Mucosa of stomach (tissue), 1 donor: ENCODE data around the gene FOLH1.
"Not testable (repeated sequence)": the region's sequence is repeated elsewhere in the genome, so short reads cannot be mapped to it uniquely, and the experiment has no call there.

ENCODE experiments used
- H3K27me3 ChIP-seq: one replicate; pipeline ENCODE4 v1.7.0; 2013; ENCODE audit warnings: mild to moderate bottlenecking, low read length; ENCODE audit not compliant: control insufficient read depth, insufficient read depth
- H3K36me3 ChIP-seq: one replicate; pipeline ENCODE4 v1.7.0; 2013; ENCODE audit warnings: low read length; ENCODE audit not compliant: control insufficient read depth, insufficient read depth
- H3K4me1 ChIP-seq: one replicate; pipeline ENCODE4 v1.7.0; 2013; ENCODE audit warnings: mild to moderate bottlenecking, low read length; ENCODE audit not compliant: control insufficient read depth, insufficient read depth
- H3K4me3 ChIP-seq: one replicate; pipeline ENCODE4 v1.7.0; 2013; ENCODE audit warnings: low read length
- H3K9ac ChIP-seq: one replicate; pipeline ENCODE4 v1.7.0; 2013; ENCODE audit warnings: mild to moderate bottlenecking, low read length, moderate library complexity
- H3K9me3 ChIP-seq: one replicate; pipeline ENCODE4 v1.7.0; 2013; ENCODE audit warnings: mild to moderate bottlenecking, low read length, moderate library complexity; ENCODE audit not compliant: control insufficient read depth
- donor health status: Pancreatic carcinoma.

The FOLH1 gene

DNA sequence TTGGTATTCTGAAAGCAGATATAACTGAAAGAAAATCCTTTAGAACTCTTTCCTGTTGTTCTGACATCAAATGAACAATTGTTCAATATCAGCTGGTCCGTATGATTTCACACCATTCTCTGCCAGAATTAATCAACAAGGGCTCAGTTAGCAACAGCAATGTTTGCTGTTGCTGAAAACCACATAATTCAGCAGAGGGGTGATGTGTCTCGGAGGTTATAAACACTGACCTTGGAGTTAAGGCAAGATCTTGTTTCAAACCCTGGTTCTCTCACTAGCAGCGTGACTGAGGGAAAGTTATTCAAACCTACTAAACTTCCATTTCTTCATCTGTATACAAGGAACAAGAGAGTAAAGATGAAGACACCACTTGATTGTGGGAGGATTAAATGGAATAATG is 36.8 kb downstream of the FOLH1 start:
- H3K27me3 ChIP-seq, H3K9ac ChIP-seq, H3K4me3 ChIP-seq, H3K36me3 ChIP-seq, H3K4me1 ChIP-seq, H3K9me3 ChIP-seq: not testable (repeated sequence)

DNA sequence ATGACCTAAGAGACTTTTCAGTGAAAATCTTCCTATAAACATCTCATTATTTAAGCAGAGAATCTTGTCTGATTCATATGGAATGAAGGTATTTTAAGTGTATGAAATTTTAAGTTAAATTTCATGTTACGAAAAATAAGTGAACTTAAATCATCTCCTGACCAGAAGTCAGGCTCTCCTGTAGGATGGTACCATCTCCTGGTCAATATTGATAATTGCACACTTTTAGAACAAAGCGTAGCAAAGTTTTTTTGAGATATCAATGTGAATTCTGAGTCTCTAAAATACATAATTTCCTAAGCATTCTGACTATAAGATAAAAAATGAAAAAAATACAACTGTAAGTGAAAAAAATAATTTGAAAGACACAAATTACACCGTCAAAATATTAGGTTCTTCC is 38.8 kb downstream of the FOLH1 start:
- H3K4me3 ChIP-seq, H3K9me3 ChIP-seq, H3K36me3 ChIP-seq, H3K4me1 ChIP-seq, H3K27me3 ChIP-seq, H3K9ac ChIP-seq: not testable (repeated sequence)

DNA sequence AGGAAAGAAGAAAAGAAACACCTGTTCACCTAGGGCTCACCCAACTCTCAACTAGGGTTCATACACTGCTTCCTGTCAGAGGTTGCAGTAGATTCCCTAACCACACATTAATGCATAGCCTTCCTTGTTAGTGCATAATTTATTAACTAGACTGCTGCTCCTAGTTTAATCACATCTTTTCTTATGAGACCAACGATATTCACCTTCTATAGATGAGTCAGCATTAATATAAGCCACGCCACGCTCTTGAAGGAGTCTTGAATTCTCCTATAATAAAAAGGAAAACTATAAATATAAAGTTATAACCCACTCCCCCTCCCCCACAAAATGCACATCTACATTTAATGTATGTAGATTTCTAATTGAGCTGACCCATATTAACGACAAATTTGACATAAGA is 39.4 kb downstream of the FOLH1 start:
- H3K9me3 ChIP-seq, H3K27me3 ChIP-seq, H3K36me3 ChIP-seq, H3K4me3 ChIP-seq, H3K4me1 ChIP-seq, H3K9ac ChIP-seq: not testable (repeated sequence)

DNA sequence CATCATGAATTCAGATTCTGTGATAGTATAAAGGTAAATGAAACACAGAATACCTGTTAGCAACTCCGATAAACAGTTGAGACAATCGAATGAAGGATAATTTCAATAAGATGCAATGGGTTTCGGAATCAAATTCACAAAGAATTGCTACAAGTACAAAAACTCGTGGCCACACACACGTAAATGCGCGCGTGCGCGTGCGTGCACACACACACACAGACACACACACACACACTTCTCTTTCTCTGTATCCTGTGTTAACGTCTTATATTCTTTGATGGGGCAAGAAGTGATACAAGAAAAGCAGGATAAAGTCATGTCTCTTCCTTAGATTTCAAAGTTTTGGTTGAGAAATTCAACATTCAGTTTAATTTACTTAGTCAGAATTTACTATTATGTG is 57.2 kb downstream of the FOLH1 start:
- Histone ChIP-seq H3K36me3 (no peaks in the 10 kb centered on the region), H3K9me3 (no peaks in the 10 kb centered on the region), H3K4me3 (no peak overlapping the region), H3K9ac (no peak overlapping the region), H3K4me1 (no peaks in the 10 kb centered on the region), H3K27me3 (no peaks in the 10 kb centered on the region)

DNA sequence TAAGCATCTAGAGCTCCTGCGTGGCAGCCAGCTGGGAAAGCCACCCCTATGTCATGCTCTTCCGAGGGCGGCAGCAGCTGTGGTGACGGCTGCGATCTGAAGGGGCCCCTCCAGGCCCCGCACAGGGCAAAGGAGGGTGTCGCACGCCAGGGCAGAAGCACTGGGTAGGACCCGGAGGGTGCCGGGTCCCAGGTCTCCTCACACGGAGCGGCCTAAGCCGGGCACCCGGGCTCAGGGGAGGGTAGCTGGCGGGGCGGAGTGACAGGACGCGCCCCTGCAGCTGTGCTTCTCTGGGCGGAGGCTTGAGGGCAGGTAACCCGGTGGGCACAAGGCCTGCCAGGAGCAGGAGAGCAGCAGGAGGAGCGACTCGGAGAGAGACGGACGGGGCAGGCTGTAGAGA is 106.0 kb downstream of the FOLH1 start:
- H3K9me3 ChIP-seq, H3K27me3 ChIP-seq, H3K9ac ChIP-seq, H3K4me1 ChIP-seq, H3K36me3 ChIP-seq, H3K4me3 ChIP-seq: not testable (repeated sequence)
